HG03045 (cell line): ENCODE results near the gene SCCPDH.

Experiments
- ATAC-seq: cut with Tn5 transposase; IDR thresholded peaks from one replicate; pipeline ENCODE4 v1.9.1; 2021; ENCODE audit warnings: mild to moderate bottlenecking, moderate library complexity; ENCODE audit not compliant: unreplicated experiment

Gene SCCPDH

DNA sequence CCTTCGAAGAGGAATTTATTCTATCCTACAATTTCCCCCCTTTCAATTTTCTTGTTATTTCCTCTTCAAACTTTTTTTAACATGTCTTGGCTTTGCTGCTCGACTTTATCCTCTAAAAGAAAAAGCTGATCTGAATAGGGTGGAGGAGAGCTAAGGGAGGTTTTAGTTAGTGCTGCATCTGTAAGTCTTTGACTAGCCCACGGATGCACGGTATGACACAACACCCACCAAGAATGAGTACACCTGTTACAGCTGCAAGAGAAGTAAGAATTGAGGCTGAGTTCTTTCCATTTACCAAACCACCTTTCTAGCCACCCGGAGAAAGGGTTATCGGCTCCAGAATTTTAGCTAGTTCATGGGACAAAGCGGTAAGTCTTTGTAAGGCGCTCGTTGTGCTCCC lies 23.8 kb downstream of the SCCPDH start:
- no peak for ATAC-seq

DNA sequence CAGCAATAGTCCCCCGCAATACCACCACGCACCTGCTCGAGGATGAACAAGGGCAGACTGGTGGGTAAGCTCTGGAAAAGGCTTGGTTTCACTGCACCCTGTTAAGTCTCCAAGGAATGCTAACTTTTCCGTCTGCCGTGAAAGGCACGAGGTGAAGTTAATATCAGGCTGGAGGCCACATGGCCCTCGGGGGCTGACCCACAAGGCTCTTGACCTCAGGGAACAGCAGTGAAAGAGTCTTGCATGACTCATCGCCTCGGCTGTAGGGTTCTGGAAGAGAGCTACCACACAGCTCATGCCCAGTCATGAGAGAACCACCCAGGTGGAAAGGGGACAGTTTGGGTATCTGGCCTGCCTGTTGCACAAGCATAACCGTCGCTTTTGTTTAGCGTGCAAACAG lies 24.7 kb downstream of the SCCPDH start:
- no peak for ATAC-seq

DNA sequence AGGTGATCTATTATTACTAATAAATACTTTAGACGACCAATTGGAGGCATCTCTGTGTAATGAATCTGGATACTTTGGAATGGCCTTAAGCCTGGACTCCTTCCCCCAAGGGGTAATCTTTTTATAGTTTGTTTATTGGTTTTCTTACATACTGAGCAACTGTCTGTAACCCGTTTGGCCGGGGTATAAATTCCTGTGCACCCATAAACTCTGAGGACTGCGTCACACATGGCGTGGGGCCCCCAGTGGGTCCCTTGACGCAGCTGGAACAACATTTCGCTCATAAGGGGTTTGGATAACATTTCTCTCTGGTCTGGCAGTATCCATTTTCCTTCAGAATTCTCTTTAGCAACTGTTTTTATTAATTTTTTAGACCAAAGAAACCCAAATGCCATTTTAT lies 26.5 kb downstream of the SCCPDH start:
- no peak for ATAC-seq

DNA sequence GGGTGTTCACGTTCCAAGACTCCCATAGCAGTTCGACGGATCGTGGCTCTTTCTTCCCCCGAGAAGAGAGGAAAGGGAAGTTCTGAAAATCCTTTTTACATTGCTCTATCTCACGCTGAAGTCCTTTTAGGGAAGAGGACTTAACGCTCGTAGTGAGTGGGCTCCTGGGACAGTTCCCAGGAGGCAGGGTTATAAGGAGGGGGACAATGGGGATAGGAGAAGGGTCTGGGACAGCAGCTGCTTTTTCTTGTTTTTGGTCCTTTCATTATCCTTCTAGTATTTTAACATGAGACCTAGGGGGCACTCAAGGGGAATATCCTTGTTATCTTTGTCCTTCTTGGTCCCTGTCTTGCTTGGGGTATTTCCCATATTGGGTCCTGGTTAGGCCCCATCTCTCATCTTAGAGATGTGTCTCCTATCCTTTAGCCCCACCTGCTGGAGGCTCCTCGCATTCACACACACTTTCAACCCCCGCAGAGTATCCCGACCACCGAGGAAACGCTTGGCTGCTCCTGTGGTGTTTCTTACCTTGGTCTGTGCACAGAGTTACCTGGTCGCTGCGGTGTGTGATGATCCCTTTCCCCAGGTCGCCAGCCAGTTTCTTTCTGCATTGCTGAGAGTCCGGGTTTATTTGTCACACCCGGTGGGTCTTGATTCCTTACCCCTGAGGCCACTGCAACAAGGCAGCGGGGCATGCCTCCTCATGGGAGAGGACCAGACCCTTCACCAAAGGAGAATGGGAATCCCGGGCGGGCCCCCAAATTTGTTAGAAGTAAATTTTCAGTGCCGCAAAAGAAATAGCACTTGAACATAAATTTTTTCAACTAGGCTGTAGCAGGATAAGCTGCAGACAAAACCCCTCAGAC lies 29.7 kb downstream of the SCCPDH start:
- ATAC-seq, result no peak

- ATAC-seq, result no peak
Measured at GRCh38 chr1:246755419-246755818, 31.2 kb downstream of the SCCPDH start.

GRCh38 chr1:246760422-246761347 lies 36.5 kb downstream of the SCCPDH start:
- ATAC-seq, result no peak

- ATAC-seq, result no peak
Measured at GRCh38 chr1:246761396-246761795, 37.2 kb downstream of the SCCPDH start.

GRCh38 chr1:246765521-246765920 lies 41.3 kb downstream of the SCCPDH start:
- no peak for ATAC-seq

DNA sequence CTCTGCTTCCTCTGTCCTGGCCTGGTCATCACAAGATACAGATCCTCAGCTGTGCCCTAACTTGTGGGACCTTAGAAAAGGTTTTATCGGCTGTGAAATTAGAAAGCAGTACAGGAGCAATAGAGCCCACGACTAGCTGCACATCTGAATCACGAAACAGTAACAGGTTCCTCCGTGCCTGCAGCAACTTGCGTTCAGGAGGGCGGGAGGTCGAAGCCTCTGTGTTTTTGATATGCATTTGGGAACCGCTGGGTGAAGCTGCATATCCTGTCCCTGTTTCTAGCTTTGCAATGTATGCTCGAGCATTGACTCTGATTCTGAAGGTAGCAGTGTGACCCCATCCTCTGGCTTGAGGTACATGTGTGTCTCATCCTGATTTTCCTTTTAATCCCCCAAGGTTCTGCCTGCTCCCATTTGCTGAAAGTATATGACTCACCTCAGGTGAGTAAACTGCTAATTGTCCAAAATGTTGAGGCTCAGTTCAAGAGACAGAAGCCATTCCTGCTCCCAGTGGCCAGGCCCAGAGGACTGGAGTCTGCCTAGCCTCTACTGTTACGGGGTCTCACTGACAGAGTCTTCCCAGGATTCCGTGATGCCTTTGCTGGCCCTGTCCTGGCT lies 44.3 kb downstream of the SCCPDH start:
- no peak for ATAC-seq

DNA sequence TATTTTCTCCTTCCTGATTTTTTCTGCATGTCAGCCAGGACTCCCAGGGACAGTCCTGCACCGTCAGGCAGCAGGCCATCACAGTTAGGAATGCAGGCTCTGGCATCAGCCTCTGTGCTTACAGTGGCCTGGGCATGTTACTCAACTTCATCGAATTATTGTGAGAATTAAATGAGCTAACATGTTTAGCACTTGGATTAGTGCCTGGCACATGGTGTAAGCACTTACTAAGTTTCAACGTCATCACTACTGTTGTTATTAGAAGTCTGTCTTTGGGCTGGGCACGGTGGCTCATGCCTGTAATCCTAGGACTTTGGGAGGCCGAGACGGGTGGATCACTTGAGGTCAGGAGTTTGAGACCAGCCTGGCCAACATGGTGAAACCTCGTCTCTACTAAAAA lies 45.1 kb downstream of the SCCPDH start:
- no peak for ATAC-seq

GRCh38 chr1:246771366-246771765 lies 47.2 kb downstream of the SCCPDH start:
- no peak for ATAC-seq

- ATAC-seq, result no peak
Measured at GRCh38 chr1:246772686-246773085, 48.5 kb downstream of the SCCPDH start.

GRCh38 chr1:246773213-246773641 lies 49.0 kb downstream of the SCCPDH start:
- ATAC-seq, result peak; percentile 96

DNA sequence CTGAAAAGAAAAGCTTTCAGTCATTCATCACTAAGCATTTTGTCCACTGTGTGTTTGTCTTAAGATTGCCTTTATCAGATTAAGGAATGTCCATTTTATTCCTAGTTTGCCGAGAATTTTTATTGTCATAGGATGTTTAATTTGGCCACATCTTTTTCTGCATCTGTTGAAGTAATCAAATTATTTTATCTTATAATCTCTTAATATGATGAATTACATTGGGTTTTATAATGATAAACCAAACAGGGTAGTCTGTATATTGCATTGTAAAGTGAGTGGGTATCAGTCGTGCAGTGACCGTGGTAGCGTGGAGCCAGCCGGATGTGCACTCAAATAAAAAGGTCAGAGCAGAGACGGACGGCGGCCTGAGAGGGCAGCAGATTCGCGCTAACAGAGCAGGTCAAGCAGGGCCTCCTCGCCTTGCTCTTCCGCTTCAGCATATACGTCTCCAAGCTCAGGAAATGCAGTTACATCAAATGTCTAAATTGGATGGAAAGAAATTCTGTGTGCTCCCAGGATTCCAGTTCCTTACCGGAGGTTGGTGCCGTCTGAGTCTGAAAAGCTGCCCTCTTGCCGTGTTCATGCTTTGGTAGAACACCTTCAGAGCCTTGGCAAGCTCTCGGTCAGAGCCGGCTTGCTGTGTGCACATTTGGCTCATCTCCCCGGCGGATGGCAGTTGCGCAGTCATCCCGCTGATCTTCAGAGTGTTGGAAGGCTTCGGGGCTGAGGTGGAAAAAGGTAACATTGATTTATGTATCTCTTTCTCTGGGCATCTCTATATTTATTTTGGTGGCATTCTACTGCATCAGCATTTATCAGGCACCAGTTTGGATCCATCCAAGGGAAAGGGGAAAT lies 51.5 kb downstream of the SCCPDH start:
- no peak for ATAC-seq

DNA sequence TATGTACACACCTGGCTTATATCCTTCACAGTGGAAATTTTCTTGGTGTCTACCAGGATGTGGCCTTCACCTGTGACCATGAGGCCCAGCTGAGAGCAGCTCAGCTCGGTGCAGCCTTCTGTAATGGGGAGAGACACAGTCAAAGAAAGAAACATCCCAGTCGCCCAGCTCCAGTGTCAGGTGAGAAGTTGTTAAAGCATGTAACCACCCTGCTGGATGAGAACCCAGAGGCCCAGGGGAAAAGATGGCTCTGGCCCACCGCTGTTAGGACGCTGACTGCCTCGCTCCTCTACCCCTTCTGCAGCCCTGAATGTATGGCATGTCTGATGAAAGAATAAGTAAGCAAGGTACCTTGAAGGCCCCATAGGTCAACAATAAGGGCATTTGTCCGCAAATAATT lies 52.7 kb downstream of the SCCPDH start:
- ATAC-seq, result no peak

GRCh38 chr1:246778663-246779062 lies 54.5 kb downstream of the SCCPDH start:
- no peak for ATAC-seq

DNA sequence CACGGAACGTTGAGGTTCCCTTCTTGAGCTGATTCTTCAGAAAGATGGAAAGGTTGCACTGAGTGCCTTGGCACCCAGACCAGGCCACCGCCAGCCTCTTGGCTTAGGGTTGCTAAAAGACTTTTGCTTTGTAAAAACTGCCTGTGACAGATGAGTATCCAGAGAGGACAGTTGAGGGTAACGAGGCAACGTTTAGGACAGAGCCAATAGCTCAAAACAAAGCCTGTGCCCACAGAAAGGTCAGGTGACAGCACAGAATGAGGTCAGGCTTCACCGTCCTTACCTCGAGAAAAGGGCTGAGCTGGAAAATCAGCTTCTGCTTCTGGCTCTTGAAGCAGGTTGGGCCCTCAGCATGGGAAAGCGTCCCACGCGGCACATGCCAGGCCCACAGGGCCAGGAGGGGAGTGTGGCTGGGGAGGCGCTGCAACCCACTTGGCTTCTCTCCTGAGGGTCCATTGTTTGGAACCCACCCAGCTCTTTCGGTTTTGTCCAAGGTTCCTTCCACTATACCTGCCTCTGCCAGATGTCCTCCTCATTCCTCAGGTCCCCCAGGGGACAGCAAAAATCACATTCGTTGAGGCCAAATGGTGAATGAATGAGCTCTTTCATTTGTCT lies 55.5 kb downstream of the SCCPDH start:
- ATAC-seq, result no peak

GRCh38 chr1:246780264-246780663 lies 56.1 kb downstream of the SCCPDH start:
- ATAC-seq, result no peak

GRCh38 chr1:246781212-246781611 lies 57.0 kb downstream of the SCCPDH start:
- ATAC-seq, result no peak
